ENCODE results near the gene SGCD. TPM values are rescaled to one million over a fixed set of nuclear protein-coding genes. Genes with fewer than 3 reads are reported as not detected.

SGCD gene
- total RNA-seq, 6 experiments from 2014 or later = 5.2 to 6.7 (median 6.4) TPM

DNA sequence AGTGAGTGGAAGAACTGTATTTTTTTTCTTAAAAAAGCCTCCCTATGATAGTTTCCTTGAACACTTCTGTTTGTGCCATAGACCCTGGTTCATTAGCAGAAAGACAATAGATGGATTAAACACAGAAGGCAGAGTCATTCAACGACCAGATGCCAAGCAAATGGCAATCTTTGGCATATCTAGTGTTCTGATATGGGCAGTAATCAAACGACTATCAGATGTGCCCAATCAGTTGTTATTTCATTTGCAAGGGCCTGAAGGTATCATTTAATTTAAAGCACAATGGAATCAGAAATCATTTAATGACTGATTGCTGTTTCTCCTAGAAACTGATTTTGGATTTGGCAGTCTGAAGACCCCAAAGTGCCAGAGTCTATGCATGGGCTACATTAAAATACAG is 61.3 kb downstream of the SGCD start:
- Mint-ChIP-seq H3K9me3 (no peaks in the 10 kb centered on the region; the same call in 1 of the 2 replicates), H3K27ac (no peak overlapping the region), H3K36me3 (ENCODE audit: low read depth) (no peaks in the 10 kb centered on the region)

DNA sequence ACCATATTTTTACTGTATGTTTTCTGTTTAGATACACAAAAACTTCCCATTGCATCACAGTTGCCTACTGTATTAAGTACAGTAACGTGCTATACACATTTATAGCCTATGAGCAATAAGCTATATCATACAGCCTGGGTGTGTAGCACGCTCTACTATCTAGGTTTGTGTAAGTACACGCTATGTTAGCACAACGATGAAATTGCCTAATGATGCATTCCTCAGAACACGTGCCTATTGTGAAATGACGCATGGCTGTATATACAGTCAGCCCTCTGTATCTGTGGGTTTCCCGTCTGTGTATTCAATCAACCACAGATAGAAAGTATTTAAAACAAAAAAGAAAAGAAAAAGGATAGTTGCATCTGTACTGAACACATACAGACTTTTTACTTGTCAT is 64.2 kb downstream of the SGCD start:
- Mint-ChIP-seq H3K4me1 (ENCODE audit: low read depth) (peaks cover 10% of the 10 kb centered on the region), H3K36me3 (ENCODE audit: low read depth) (no peaks in the 10 kb centered on the region), H3K27ac (no peak overlapping the region), H3K4me3 (no peak overlapping the region), H3K27me3 (ENCODE audit: insufficient read depth) (no peaks in the 10 kb centered on the region; the same call in 1 of the 2 replicates), H3K9me3 (no peaks in the 10 kb centered on the region)
- no peak for DNase-seq
- TF ChIP-seq, protein P1, sequence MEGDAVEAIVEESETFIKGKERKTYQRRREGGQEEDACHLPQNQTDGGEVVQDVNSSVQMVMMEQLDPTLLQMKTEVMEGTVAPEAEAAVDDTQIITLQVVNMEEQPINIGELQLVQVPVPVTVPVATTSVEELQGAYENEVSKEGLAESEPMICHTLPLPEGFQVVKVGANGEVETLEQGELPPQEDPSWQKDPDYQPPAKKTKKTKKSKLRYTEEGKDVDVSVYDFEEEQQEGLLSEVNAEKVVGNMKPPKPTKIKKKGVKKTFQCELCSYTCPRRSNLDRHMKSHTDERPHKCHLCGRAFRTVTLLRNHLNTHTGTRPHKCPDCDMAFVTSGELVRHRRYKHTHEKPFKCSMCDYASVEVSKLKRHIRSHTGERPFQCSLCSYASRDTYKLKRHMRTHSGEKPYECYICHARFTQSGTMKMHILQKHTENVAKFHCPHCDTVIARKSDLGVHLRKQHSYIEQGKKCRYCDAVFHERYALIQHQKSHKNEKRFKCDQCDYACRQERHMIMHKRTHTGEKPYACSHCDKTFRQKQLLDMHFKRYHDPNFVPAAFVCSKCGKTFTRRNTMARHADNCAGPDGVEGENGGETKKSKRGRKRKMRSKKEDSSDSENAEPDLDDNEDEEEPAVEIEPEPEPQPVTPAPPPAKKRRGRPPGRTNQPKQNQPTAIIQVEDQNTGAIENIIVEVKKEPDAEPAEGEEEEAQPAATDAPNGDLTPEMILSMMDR (IDR thresholded peaks at IDR 0.05) = no peak

More for the DNA sequence above, 61.3 kb downstream of the SGCD start:
- no peaks in the 10 kb centered on the region; the same call in 1 of the 2 replicates for H3K27me3 Mint-ChIP-seq (ENCODE audit: insufficient read depth)
- TF ChIP-seq, protein P1 (IDR thresholded peaks at IDR 0.05) = no peak
- H3K4me1 Mint-ChIP-seq (ENCODE audit: low read depth) = peaks cover 8% of the 10 kb centered on the region
- DNase-seq = no peak
- no peak overlapping the region for H3K4me3 Mint-ChIP-seq

DNA sequence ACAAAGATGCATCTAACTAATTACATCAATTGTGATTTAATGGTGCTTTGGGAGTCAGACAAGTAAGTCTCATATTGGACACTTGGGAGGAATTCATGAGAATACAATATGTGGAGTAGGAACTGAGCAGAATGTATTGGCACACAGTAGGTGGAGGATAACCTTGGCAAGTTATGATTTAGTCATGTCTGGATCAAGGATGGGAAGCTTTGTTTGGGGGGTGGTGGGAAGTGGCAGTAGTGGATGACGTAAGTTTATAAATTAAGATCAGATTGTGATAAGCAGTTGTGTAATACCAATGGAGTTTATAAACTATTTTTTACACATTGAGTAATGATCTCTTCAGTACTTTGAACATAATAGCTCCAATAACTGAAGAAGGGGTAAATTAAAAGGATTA is 67.0 kb downstream of the SGCD start:
- Mint-ChIP-seq H3K36me3 (ENCODE audit: low read depth) (no peaks in the 10 kb centered on the region), H3K27ac (no peak overlapping the region), H3K9me3 (no peaks in the 10 kb centered on the region), H3K4me1 (ENCODE audit: low read depth) (peaks cover 15% of the 10 kb centered on the region), H3K27me3 (ENCODE audit: insufficient read depth) (no peaks in the 10 kb centered on the region; the same call in 1 of the 2 replicates), H3K4me3 (no peak overlapping the region)
- TF ChIP-seq, protein P1 (IDR thresholded peaks at IDR 0.05) = no peak
- DNase-seq = no peak

DNA sequence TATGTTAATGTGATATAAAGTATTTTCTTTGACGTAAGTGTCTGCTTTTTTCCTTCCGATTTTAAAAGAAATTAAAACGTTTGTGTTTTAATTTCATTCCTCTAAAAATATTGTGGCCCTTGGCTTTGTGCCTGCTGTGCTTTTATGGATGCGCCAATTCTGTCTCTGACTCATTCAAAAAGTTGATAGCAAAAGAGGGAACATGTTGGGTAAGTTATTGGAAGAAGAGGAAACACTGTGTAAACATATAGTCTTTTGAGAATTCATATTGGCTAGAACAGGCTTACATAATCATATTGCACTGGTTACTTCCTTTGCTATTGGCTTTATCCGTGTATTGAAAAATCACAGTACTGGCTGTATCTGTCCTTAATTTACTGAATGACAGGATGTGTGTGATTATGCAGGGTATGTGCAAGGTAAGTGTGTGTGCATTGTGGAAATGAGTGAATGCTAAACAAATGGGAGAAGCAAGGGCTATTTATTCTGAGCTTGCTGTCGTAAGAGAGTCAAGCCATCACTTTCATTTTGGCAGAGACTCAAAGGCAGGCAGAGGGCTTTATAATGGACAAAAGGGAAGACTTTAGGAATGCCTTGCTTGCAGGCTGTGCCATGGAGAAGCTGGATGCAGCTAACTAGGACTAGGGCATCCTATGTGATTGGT is 67.8 kb downstream of the SGCD start:
- Mint-ChIP-seq H3K9me3 (no peaks in the 10 kb centered on the region), H3K27me3 (ENCODE audit: insufficient read depth) (no peaks in the 10 kb centered on the region; the same call in 1 of the 2 replicates), H3K27ac (no peak overlapping the region), H3K4me3 (no peak overlapping the region; the same call in 1 of the 2 replicates), H3K36me3 (ENCODE audit: low read depth) (no peaks in the 10 kb centered on the region), H3K4me1 (ENCODE audit: low read depth) (peaks cover 15% of the 10 kb centered on the region)
- TF ChIP-seq, protein P1 (IDR thresholded peaks at IDR 0.05) = no peak
- DNase-seq = no peak

DNA sequence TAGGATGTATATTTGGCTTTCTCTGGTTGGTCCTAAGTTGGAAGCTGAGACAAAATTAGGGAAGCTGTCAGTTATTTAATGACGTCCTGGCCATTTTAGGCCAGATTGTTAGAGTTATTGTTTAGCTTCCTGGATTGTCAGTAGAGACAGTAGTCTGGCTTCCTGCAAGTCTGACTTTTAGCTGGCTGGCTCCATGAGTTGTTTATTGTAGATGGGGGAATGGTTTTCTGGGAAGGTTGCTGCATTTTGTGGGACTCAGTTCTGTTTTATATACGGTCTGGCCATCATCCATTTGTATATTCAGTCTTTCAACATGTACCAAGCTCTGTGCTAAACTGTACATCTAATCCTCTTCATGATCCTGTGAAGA is 68.3 kb downstream of the SGCD start:
- TF ChIP-seq, protein P1 (IDR thresholded peaks at IDR 0.05) = no peak
- H3K36me3 Mint-ChIP-seq (ENCODE audit: low read depth) = no peaks in the 10 kb centered on the region
- H3K4me1 Mint-ChIP-seq (ENCODE audit: low read depth) = peaks cover 15% of the 10 kb centered on the region
- H3K27me3 Mint-ChIP-seq (ENCODE audit: insufficient read depth) = no peaks in the 10 kb centered on the region; the same call in 1 of the 2 replicates
- H3K9me3 Mint-ChIP-seq = no peaks in the 10 kb centered on the region
- no peak overlapping the region for H3K27ac Mint-ChIP-seq
- H3K4me3 Mint-ChIP-seq = no peak overlapping the region
- no peak for DNase-seq
